NCI-H1092 (cell line): Measurements from ENCODE around the gene AP4S1.
"Not testable (repeated sequence)": the region's sequence is repeated elsewhere in the genome, so short reads cannot be mapped to it uniquely, and the experiment has no call there.

Experiments
- DNase-seq: peaks from one replicate; lab custom pipeline; 2025; lab: John Stamatoyannopoulos, UW

The AP4S1 gene

DNA sequence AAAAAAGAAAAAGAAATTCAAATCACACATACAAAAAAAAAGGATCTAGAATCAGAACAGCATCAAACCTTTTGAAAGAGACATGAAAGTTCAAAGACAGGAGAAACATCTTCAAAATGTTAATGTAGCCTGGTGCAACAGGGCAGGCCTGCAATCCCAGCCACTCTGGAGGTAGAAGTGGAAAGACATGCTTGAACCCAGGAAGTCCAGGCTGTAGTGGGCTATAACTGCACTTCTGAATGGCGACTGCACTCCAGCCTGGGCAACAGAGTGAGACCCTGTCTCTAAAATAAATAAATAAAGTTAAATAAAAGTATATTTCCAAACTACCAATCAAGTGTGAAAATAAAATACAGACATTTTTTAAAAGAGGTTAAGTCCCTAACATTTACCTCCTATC is 18.7 kb upstream of the AP4S1 start:
- no peak for DNase-seq

DNA sequence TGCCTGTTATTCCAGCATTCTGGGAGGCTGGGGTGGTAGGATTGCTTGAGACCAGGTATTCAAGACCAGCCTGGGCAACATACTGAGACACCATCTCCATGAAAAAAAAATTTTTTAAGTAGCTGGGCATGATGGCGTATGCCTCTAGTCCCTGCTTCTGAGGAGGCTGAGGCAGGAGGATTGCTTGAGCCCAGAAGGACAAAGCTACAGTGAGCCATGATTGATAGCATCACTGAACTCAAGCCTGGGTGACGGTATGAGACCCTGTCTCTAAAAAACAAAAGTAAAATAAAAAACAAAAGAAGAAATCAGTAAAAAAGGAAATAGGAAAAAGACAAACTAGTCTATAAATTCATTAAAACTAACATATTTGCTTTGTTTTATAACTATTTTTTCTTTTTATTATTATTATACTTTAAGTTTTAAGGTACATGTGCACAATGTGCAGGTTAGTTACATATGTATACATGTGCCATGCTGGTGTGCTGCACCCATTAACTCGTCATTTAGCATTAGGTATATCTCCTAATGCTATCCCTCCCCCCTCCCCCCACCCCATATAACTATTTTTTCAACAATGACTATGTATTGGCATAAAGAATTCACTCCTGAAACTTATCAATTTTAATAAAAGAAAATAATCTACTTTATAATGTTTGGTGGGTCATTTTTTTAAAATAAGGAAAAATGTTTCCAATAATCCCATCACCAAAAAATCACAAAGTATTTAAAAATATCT is 15.4 kb upstream of the AP4S1 start:
- DNase-seq, result no peak

DNA sequence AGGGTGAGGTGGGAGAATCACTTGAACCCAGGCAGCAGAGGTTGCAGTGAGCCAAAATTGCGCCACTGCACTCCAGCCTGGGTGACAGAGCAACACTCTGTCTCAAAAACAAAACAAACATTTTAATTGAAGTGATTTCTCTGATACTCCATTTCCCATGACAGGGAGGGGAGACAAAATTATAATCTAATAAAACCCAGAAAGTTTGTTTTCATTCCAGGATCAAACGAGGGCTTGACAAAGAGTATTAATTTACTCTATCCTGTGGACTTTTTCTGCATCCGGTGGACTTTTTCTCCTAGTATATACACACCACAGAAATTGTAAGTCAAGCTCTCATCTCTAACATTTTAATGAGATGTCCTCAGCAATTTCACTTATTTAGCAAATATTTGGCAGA is 14.5 kb upstream of the AP4S1 start:
- DNase-seq, result no peak

DNA sequence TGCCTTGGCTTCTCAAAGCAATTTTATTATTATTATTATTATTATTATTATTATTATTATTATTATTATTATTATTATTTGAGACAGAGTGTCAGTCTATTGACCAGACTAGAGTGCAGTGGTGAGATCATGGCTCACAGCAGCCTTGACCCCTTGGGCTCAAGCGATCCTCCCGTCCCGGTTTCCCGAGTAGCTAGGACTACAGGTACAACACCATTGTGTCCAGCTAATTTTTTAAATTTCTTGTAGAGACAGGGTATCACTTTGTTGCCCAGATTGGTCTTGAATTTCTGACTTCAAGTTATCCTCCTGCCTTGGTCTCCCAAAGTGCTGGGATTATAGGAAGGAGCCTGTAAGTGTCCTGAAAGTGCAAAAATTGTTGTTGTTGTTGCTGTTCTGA is 11.6 kb upstream of the AP4S1 start:
- no peak for DNase-seq

DNA sequence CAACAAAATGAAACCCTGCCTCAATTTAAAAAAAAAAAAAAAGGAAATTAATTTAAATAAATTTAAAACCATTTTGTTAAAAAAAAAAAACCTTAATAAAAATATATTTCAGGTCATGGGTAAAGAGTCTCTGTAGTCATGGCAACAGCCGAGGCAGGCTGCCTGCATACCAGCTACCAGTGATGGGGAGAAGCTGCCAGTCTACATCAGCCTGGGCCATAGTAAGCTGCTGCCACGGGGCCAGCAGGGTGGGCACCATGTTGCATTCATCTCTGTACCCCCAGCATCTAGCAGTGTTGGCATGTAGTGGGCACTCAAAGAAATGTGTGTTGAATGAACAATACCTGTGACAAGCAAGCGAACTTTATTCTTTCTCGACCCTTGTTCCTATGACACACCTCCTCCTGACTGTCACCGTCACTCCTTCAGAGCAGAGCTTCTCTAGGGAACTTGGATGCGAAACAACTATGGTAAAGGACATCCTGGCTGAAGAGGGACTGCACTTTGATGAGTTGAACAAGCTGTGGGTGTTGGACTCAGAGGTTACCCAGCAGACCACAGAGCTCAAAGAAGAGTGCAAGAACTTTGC is 7.3 kb upstream of the AP4S1 start:
- DNase-seq, result no peak

DNA sequence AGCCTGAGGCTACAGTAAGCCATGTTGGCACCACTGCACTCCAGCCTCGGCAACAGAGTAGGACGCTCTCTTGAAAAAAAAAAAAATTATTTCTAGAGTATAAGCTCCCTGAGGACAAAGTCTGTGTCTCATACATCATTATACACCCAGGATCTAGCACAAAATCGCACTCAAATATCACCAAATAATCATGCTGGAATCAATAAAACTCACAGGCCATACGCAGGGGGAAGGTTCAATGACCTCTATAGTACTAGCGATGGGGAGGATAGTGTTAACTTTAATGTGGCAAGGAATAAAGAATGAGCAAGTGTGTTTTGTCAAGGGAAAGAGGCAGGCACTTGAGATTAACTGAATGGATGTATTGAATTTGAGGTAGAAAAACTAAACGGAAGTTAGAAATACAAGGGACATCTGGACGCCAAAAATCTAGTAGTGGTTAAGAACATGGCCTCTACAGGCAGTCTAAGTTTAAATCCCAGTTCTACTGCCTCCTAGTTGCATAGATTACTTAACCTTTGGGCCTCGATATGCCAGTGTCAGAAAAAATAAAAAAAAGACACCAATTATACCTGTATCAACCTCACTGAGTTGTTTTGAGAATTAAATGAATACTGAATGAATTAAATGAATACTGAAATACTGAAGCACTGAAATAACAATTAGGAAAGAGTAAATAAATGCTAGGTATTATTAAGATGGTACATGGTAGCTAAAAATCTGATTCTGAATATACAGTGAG is 4.4 kb upstream of the AP4S1 start:
- no peak for DNase-seq

DNA sequence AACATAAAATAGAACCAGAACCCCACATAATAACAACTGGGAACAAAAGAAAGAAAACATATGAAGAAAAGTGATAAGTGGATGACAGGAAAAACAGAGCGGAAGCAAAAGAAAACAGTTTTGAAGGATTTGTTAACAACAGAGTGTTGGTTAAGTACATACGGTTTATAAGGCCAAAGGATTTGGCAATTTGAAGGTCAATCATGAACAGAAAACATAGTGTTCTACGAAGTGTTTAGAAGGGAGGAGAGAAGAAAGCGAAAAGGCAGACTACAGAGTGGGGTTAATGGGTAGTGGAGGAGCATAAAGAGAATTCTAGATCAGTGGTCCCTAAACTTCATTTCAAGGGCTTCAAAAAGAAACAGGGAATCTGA is 3.9 kb upstream of the AP4S1 start:
- no peak for DNase-seq

DNA sequence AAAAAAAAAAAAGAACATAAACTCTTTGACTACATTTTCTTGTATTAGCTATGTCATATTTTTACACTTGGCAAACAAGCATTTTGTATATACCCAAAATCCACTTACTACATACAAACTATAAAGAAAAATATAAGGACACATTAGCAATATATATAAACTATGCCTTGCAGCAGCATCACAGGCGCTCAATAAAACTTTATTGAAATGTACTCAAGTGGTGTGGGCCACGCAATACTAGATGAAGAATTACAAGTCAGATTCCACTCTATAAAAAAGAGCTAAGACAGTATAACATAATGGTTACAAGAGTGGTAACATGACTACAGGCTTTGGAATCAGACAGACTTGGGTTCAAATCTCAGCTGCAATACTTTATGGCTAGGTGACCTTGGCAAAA is 3.1 kb upstream of the AP4S1 start:
- DNase-seq, result no peak

DNA sequence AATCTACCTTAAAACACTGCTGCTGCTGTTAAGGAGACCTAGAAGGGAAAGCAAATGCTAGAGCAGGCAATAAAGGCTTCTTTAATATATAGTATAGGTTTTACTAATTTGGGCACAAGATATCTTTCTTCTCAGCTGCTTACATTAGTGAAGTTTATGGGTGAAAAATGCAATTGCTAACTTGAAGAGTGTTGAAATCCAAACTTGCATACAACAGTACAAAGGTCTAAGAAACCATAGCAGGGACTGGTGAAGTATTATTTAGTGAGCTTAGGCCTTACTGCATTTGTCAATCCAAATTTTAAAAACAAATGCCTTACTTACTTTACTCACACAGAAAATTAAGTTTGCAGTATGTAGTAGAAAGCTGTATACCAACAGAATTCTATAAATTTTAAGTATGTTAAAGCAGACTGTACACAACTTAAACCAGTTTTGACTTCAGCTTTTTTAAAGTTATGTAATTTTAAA is 1.4 kb upstream of the AP4S1 start:
- no peak for DNase-seq

DNA sequence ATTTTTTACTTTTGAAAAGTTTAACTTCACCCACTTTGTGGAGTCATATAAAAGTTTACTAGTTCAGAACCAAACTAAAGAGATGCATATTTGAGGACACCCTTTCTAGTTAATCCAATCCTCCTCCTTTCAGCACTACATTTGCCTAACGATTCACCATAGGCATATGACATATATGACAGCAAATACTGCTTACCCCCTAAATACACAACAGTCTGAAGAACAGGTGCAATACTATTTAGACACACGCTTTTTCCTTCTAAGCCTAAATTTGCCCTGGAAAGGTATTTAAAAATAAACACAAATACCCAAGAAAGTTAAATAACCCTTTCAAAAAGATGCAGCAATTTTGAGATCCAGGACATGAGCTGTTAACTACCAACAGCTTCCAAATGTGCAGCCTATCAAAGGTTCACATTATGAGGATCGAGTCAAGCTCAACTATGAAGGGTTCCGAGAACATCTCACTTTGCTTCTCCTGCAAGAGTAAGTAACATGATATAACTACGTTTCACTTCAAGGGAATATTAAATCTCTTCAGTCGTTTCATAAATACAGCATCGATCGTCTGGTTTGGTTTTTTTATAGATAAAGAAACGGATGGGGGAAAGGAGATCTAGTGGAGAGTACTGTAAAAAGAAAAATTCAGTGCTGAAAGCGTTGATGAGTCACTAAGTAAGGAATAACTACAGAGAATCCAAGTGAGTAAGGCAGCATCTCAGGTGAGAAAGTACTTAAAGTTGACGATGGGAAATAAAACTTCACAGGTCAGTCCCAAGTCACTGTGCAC is 677 bp upstream of the AP4S1 start:
- no peak for DNase-seq

DNA sequence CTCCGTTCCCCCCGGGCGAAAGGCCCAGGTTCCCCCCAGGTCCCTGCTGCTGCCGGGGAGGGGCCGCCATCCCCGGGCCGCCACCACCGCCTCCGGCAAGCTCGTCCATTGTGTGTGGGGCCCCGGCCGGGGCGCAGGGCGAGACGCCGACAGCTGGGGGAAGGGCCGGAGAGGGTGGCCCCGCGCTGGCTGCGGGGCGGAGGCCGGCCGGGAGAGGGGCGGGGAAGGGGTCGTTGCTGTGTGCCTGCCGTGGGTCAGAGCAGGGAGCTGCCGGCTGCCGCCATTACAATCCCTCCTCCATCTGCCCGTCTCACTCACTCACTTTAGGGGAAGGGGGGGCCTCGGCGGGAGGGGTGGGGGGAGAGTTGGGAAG is 614 bp downstream of the AP4S1 start, which contains the start of gene STRN3:
TSS of gene STRN3 (minus strand) at position 303 of the 373 bp plus-strand sequence. CDS start at position 109, 194 bp downstream.
- no peak for DNase-seq

DNA sequence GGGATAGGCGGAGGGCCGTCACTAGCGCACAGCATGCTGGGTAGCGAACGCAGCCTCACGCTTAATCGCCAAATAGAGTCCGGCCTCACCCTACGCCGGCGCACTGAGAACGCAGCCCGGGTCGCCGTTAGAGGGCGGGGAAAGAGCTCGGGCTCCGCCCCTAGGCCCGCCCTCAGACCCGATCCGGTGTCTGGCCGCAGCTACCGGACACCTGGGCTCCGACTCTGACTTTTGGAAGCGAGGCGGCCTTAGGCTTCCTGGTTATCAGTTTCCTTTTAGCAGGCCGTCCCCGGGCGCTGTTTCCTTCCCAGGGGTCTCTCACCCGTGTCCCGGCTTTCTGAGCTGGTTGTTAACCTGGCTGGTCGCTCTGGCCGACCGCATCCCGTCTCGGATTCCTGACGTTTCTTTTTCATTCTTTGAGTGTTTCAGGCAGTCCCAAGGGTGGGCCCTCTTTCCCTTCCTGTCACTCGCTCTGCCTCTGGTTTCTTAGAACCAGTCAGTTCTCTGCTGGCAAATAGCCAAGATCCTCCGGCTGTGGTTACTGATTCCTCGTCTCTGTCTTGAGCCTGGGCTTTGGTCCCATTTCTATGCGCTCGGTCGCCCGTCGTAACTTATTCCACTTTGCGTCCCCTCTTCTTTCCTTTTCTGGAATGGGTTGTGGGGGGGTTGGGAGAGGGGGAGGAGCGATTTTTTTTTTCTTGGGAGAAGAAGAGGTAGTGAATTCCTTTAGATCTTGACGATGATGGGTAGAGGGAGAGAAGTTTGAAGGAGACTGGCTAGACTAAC is 1.2 kb downstream of the AP4S1 start:
- peak; percentile 97 for DNase-seq

DNA sequence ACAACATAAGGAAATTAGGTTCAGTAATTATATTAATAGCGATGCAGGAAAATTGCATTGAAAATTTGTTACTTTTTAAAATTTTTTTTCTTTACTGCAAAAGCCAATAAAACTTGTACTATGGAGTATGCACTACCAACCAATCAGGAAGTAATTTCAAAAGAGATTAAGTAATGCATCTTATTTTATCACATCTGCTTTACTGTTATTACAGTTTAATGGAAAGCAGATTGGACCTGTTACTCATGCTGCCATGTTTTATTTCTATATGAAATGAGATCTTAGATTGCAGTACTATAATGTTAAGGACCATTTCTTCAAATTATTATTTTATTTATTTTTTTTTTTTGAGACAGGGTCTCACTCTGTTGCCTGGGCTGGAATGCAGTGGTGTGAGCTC is 2.4 kb downstream of the AP4S1 start:
- DNase-seq, result no peak

DNA sequence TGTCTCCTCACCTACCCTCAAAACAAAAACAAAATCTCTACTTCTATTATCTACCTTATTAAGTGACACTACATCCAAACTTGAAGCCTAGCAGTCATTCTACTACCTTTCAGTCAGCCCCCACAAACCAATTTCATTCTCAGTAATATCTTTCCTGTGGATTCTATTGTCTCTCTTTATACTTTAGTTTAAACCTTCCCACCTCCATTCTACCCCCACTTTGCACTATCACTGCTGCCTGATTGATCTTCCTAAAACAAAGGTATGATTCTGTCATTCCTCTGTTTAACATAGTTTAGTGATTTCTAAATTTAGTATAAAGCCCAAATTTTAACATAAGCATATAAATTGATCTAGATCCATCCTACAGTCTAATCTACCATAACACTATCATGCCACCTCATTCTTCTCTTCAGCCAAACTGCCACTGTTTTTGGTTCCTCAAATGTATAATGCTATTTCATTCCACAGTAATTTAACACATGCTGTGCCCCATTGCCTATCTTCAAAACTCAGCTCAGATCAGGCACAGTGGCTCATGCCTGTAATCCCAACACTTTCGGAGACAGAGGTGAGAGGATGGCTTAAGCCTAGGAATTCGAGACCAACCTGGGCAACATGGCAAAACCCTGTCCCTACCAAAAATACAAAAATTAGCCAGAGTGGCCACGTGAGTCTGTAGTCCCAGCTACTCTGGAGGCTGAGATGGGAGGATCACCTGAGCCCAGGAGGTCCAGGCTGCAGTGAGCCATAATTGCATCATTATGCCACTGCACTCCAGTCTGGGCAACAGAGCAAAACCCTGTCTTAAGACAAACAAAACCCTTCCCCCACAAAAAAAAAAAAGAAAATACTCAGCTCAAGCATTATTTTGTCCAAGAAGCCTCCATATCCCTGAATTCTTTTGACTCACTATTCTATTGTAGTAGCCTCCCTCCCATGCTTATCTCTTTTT is 3.8 kb downstream of the AP4S1 start:
- DNase-seq, result no peak

DNA sequence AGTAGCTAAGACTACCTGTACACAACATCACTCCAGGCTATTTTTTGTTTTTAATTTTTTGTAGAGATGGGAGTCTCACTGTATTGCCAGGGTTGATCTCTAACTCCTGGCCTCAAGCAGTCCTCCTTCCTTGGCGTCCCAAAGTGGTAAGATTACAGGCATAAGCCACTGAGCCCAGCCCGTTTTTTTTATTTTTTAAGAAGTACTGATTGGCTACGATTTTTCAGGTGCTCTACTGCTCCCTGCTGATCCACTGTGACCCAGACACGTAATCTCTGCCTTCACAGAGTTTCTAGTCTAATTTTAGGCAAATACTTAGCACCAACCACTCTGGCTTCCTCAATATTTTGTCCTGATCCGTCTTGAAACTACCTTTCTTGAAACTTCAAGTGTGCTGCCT is 5.0 kb downstream of the AP4S1 start:
- DNase-seq, result no peak

DNA sequence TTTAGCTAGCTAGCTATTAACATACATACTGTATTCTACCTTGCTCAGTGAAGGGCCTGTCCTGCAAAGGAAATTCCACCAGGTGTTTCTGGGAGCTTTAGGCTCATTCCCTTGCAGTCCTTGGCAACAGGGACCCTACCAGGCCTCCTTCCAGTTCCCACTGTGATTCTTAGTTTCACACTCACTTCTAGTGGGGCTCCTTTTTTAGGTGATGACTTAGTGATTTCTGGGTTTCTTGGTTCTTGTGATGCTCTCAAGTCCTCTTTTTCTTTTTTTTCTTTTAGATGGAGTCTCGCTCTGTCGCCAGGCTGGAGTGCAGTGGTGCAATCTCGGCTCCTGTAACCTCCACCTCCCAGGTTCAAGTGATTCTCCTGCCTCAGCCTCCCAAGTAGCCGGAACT is 11.1 kb downstream of the AP4S1 start:
- no peak for DNase-seq

DNA sequence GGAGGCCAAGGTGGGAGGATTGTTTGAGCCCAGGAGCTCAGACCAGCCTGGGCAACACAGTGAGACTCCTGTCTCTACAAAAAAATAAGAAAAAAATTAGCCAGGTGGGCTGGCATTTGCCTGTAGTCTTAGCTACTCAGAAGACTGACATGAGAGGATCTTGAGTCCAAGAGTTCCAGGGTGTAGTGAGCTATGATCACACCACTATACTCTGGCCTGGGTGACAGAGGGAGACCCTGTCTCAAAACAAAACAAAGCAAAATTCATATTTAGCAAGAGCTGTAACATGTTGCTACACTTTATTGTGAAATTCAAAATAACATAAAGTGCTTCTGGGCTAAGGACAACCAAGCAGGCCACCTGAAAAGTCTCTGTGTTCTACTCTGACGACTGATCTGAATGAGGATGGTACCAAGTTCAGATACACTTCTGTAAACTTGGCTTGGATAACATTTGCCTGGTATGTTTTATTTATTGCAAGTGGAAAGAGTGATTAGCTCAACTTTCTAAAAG is 12.3 kb downstream of the AP4S1 start:
- no peak for DNase-seq

DNA sequence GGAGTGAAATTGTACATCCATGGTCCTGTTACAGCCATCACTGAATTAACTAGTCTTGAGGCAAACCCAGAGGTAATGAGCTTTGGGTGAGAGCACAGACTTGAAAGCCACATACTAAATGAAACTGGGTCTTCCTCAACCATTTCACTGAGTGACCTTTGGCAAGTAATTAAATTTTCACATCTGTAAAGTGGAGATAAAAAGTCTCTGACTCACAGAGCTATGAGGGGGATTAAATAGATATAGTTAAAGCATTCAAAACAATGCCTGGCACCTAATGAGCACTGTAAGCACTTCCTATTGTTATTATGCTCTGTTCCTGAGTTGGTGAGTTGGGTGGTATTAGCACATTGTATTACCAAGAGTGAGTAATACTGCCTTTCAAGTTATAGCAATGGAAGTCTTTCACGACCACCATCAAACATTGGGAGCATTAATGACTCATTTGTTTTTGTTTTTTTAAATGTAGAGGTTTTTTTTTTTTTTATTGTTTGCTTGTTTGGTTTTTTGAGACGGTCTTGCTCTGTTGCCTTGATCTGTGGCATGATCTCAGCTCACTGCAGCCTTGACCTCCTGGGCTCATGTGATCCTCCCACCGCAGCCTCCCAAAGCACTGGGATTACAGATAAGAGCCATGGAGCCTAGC is 13.2 kb downstream of the AP4S1 start:
- no peak for DNase-seq

DNA sequence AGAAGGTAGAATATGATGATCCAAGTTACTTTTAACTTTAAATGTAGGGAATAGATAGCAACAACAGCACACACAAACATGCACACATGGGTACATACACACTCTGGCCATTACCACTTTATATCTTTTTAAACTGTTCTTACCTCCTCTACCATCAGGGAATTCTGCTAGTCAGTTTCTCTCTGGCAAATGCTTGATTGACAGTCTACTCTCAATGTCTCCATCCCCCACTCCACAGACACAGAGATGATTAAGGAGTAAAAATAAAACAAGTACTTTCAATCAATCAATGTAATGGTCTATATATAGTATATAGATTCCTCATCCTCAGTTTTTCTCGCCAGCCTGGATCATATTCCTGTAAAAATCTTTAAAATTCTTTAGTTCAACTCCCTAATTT is 16.9 kb downstream of the AP4S1 start:
- DNase-seq, result no peak

DNA sequence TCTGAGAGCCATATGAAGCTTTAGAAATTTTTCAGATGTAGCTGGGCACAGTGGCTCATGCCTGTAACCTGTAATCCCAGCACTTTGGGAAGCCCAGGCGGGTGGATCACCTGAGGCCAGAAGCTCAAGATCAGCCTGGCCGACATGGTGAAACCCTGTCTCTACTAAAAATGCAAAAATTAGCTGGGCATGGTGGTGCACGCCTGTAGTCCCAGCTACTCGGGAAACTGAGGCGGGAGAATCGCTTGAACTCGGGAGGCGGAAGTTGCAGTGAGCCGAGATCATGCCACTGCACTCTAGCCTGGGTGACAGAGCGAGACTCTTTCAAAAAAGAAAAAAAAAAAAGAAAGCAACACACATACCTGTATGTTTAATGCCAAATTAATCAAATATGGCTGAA is 17.4 kb downstream of the AP4S1 start:
- DNase-seq, result not testable (repeated sequence)
